C4-2B (cell line): Measurements from ENCODE around the gene PLXNA2.

ENCODE experiments used
- CTCF ChIP-seq: fragments of 450-650 bp; conservative IDR thresholded peaks from 2 replicates; pipeline ENCODE4 v1.5.1; 2017; ENCODE audit warnings: mild to moderate bottlenecking
- ZFX ChIP-seq: fragments of 450-650 bp; IDR thresholded peaks from 2 replicates; pipeline ENCODE4 v1.6.1; 2017

- TF ChIP-seq CTCF (no peak), ZFX (no peak)
Observed at GRCh38 chr1:208066583-208066982, 177.6 kb downstream of the PLXNA2 start.
